ENCODE measurements around the gene FUBP1. TPM values are rescaled to one million over a fixed set of nuclear protein-coding genes. Genes with fewer than 3 reads are reported as not detected.

FUBP1 gene
- total RNA-seq, 4 donors from 2014 or later = 99.0 to 136 (median 121) TPM

DNA sequence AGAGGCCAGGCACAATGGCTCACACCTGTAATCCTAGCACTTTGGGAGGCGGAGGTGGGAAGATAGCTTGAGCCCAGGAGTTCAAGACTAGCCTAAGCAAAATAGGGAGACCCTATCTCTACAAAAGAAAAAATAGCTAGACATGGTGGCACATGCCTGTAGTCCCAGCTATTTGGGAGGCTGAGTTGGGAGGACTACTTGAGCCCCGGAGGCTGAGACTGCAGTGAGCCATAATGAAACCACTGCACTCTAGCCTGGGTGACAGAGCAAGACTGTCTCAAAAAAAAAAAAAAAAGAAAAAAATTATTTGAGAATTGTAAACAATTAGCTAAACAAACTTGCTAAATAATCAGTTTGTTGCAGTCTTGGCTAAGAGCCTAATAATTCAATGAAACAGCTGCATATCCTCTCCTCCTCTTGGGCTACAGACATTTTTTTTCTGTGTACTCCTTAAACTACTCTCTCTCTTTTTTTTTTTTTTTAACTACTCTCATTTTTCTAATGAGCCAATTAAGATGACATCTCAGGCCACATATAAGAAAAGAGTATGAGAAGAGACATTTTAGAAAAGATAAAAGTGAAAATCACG lies 15.3 kb upstream of the FUBP1 start:
- no peaks in the 10 kb centered on the region for H3K9me3 ChIP-seq
- no peak overlapping the region for H3K27ac ChIP-seq
- H3K4me1 ChIP-seq = no peaks in the 10 kb centered on the region
- 93 to 94% methylated on average over 3 of the region's 3 CpGs for WGBS, 2 donors
- peaks cover 0 to 16% (median 3%) of the 10 kb centered on the region in 3 donors for H3K36me3 ChIP-seq
- no peak for DNase-seq (ENCODE audit: low spot score in 2 of 2)
- no peak overlapping the region for H3K4me3 ChIP-seq
- H3K27me3 ChIP-seq = no peaks in the 10 kb centered on the region
- TF ChIP-seq CTCF (IDR thresholded peaks at IDR 0.05) = no peak
- TF ChIP-seq POLR2A (IDR thresholded peaks at IDR 0.05) = no peak
- TF ChIP-seq EP300 (IDR thresholded peaks at IDR 0.05) = no peak

- Histone ChIP-seq H3K4me1 (no peaks in the 10 kb centered on the region), H3K36me3 (peaks cover 0 to 16% (median 3%) of the 10 kb centered on the region in 3 donors), H3K27me3 (no peaks in the 10 kb centered on the region), H3K4me3 (no peak overlapping the region), H3K9me3 (no peaks in the 10 kb centered on the region), H3K27ac (no peak overlapping the region)
- TF ChIP-seq EP300 (IDR thresholded peaks at IDR 0.05) = no peak
- no peak for TF ChIP-seq CTCF (IDR thresholded peaks at IDR 0.05)
- TF ChIP-seq POLR2A (IDR thresholded peaks at IDR 0.05) = no peak
- DNase-seq (ENCODE audit: low spot score in 2 of 2) = no peak
Observed at GRCh38 chr1:77991638-77992037, 12.8 kb upstream of the FUBP1 start.

GRCh38 chr1:77990629-77991204 lies 11.8 kb upstream of the FUBP1 start:
- Histone ChIP-seq H3K36me3 (peaks cover 0 to 16% (median 3%) of the 10 kb centered on the region in 3 donors), H3K27me3 (no peaks in the 10 kb centered on the region), H3K9me3 (no peaks in the 10 kb centered on the region), H3K4me1 (no peaks in the 10 kb centered on the region), H3K4me3 (no peak overlapping the region), H3K27ac (no peak overlapping the region)
- TF ChIP-seq POLR2A (IDR thresholded peaks at IDR 0.05) = no peak
- 93 to 95% methylated on average over 3 of the region's 3 CpGs for WGBS, 2 donors
- DNase-seq (ENCODE audit: low spot score in 2 of 2) = no peak

DNA sequence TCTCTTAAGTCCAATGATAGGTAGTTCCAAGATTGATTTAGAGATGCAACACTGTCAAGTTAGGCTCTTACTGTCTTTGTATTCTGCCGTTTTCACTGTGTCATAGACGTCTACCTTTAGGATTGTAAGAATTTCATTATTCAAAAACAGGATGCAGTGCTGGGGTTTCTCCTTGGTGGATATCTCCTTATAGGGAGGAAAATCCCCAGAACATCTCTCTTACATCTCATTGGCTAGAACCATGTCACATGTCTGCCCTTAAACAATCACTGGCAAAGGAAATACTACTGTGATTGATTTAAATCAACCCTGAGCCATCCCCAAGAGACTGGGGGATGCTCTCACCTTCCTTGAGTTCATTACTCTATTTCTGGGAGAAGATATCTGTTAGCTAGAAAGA lies 10.9 kb upstream of the FUBP1 start:
- H3K27me3 ChIP-seq = no peaks in the 10 kb centered on the region
- H3K9me3 ChIP-seq = no peaks in the 10 kb centered on the region
- peaks cover 0 to 16% (median 3%) of the 10 kb centered on the region in 3 donors for H3K36me3 ChIP-seq
- H3K4me1 ChIP-seq = peaks cover 0 to 8% (median 0%) of the 10 kb centered on the region in 4 donors
- DNase-seq (ENCODE audit: low spot score in 2 of 2) = no peak
- H3K4me3 ChIP-seq = no peak overlapping the region
- H3K27ac ChIP-seq = no peak overlapping the region
- 88 to 90% methylated on average over 2 of the region's 2 CpGs for WGBS, 2 donors
- no peak for TF ChIP-seq EP300 (IDR thresholded peaks at IDR 0.05)
- no peak for TF ChIP-seq CTCF (IDR thresholded peaks at IDR 0.05)
- no peak for TF ChIP-seq POLR2A (IDR thresholded peaks at IDR 0.05)

GRCh38 chr1:77987919-77988318 lies 9.0 kb upstream of the FUBP1 start:
- H3K4me1 ChIP-seq = peaks cover 0 to 20% (median 0%) of the 10 kb centered on the region in 4 donors
- no peaks in the 10 kb centered on the region for H3K9me3 ChIP-seq
- TF ChIP-seq POLR2A (IDR thresholded peaks at IDR 0.05) (no peak), CTCF (IDR thresholded peaks at IDR 0.05) (no peak), EP300 (IDR thresholded peaks at IDR 0.05) (no peak)
- 76 to 91% methylated on average over 2 of the region's 2 CpGs for WGBS, 2 donors
- peaks cover 0 to 10% (median 0%) of the 10 kb centered on the region in 3 donors for H3K36me3 ChIP-seq
- H3K27ac ChIP-seq = no peak overlapping the region
- H3K4me3 ChIP-seq = no peak overlapping the region
- no peak for DNase-seq (ENCODE audit: low spot score in 2 of 2)
- H3K27me3 ChIP-seq = no peaks in the 10 kb centered on the region
